IPS-15b (cell line): Measurements from ENCODE around the gene WDR54.

ENCODE experiments used
- H3K27me3 ChIP-seq: one replicate; pipeline ENCODE4 v1.6.1; 2013; ENCODE audit warnings: low read length; ENCODE audit not compliant: control insufficient read depth, insufficient read depth
- H3K36me3 ChIP-seq: one replicate; pipeline ENCODE4 v1.6.1; 2013; ENCODE audit warnings: low read length; ENCODE audit not compliant: control insufficient read depth, insufficient read depth
- H3K4me1 ChIP-seq: one replicate; pipeline ENCODE4 v1.6.1; 2013; ENCODE audit warnings: mild to moderate bottlenecking, low read length; ENCODE audit not compliant: control insufficient read depth, insufficient read depth
- H3K4me3 ChIP-seq: one replicate; pipeline ENCODE4 v1.5.1; 2013; ENCODE audit warnings: low read depth, low read length
- H3K9ac ChIP-seq: one replicate; pipeline ENCODE4 v1.6.1; 2013; ENCODE audit warnings: low read depth, mild to moderate bottlenecking, low read length
- H3K9me3 ChIP-seq: one replicate; pipeline ENCODE4 v1.6.1; 2013; ENCODE audit warnings: mild to moderate bottlenecking, low read length; ENCODE audit not compliant: control insufficient read depth, insufficient read depth

Gene WDR54

DNA sequence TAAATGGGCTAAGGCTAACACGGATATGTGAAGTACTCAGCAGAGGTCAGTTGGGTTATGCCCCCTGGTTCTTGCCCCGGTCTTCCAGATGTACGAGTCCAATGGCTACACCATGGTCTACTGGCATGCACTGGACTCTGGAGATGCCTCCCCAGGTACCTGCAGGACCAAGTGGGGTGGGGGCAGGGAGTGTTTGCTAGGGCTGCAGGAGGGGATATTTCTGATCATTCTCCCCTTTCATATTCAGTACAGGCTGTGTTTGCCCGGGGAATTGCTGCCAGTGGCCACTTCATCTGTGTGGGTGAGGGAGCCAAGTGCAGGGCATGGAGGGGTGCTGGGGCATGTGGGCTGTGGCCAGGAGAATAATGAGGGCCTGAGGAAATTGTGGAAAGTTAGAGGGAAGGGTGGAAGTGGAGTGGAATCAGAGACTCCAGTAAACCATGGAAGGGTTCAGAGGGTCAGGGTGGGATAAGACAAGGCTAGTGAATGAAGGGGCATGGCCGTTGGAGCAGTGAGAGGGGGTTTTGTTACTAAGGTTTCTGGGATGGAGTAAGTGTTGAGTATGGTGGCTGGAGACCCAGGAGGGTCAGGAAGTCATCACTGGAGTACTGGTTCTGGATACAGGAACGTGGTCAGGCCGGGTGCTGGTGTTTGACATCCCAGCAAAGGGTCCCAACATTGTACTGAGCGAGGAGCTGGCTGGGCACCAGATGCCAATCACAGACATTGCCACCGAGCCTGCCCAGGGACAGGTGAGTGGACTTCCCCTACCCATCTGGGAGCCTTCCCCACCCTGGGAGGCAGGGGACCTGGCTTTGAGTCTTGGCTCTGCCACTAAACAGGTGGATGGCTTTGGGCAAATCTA is 1.9 kb downstream of the WDR54 start:
- no peaks in the 10 kb centered on the region for H3K9me3 ChIP-seq
- no peak overlapping the region for H3K9ac ChIP-seq
- H3K4me1 ChIP-seq, result no peaks in the 10 kb centered on the region
- no peak overlapping the region for H3K4me3 ChIP-seq
- H3K27me3 ChIP-seq, result peaks cover 11% of the 10 kb centered on the region
- H3K36me3 ChIP-seq, result peaks cover 33% of the 10 kb centered on the region

- Histone ChIP-seq H3K36me3 (peaks cover 42% of the 10 kb centered on the region), H3K9ac (no peak overlapping the region), H3K4me3 (no peak overlapping the region), H3K9me3 (no peaks in the 10 kb centered on the region), H3K4me1 (no peaks in the 10 kb centered on the region), H3K27me3 (peaks cover 11% of the 10 kb centered on the region)
Observed at GRCh38 chr2:74424139-74424992, 2.8 kb downstream of the WDR54 start.

DNA sequence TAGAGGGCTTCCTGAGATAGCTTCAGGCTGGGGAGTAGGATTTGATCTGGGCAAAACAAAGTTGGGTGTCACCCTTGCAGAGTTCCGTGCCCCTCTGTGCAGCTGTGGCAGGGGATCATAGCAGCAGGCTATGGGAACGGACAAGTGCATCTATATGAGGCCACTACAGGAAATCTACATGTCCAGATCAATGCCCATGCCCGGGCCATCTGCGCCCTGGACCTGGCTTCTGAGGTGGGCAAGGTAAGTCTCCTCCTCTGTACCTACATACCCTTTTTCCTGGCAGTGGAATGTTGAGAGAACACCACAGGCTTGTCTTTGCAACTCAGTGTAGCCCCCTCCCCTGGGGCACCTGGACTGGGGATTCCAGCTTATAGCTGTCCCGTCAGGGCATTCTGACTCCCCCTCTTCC is 3.5 kb downstream of the WDR54 start:
- Histone ChIP-seq H3K36me3 (peaks cover 48% of the 10 kb centered on the region), H3K9me3 (no peaks in the 10 kb centered on the region), H3K4me3 (no peak overlapping the region), H3K9ac (no peak overlapping the region), H3K27me3 (peaks cover 11% of the 10 kb centered on the region), H3K4me1 (no peaks in the 10 kb centered on the region)

GRCh38 chr2:74425523-74425922 is 4.0 kb downstream of the WDR54 start:
- Histone ChIP-seq H3K4me1 (no peaks in the 10 kb centered on the region), H3K27me3 (peaks cover 5% of the 10 kb centered on the region), H3K9ac (no peak overlapping the region), H3K36me3 (peaks cover 53% of the 10 kb centered on the region), H3K4me3 (no peak overlapping the region), H3K9me3 (no peaks in the 10 kb centered on the region)

GRCh38 chr2:74426181-74426758 is 4.7 kb downstream of the WDR54 start:
- H3K4me3 ChIP-seq, result no peak overlapping the region
- no peak overlapping the region for H3K9ac ChIP-seq
- H3K36me3 ChIP-seq, result peaks cover 56% of the 10 kb centered on the region
- no peaks in the 10 kb centered on the region for H3K9me3 ChIP-seq
- no peaks in the 10 kb centered on the region for H3K4me1 ChIP-seq
- H3K27me3 ChIP-seq, result peaks cover 5% of the 10 kb centered on the region

DNA sequence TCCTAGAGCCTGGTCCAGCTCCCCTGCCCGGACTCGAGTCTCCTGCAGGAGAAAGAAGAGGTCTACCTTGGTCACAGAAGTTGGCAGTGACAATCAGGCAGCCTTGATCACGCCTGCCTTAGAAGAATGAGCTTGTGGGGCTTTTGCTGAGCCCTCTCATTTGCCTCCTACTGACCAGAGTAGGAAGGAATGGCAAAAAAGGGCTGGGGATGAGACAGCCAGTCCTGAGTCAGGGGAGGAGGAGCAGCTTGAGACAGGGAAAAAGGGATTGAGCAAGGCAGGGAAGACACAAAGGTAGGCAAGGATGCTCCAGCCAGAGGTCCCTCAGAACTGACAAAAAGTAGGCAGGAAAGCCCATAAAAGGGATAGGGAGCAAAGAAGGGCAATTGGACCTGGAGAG is 6.0 kb downstream of the WDR54 start:
- Histone ChIP-seq H3K27me3 (peaks cover 5% of the 10 kb centered on the region), H3K9me3 (no peaks in the 10 kb centered on the region), H3K4me3 (no peak overlapping the region), H3K36me3 (peaks cover 60% of the 10 kb centered on the region), H3K9ac (no peak overlapping the region), H3K4me1 (no peaks in the 10 kb centered on the region)

DNA sequence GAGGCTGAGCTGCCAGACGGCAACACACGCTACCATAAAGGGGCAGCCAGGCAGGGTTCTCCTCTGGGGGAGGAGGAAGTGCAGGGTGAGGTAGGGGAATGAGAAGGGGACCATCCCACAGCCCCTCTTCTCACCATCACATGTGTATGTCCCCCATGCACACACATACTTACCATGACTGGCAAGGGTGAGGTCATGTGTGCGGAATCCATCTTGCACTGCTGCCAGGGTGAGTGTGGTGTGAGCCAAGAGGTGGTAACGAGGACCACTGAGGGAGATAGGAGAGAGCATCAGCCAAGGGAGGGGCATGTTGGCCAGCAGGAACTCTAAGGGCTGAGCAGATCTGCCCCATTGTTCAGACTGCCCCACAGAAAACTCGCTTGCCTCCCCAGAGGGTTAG is 7.1 kb downstream of the WDR54 start:
- Histone ChIP-seq H3K27me3 (no peaks in the 10 kb centered on the region), H3K4me1 (no peaks in the 10 kb centered on the region), H3K36me3 (peaks cover 60% of the 10 kb centered on the region), H3K9me3 (no peaks in the 10 kb centered on the region), H3K4me3 (no peak overlapping the region), H3K9ac (no peak overlapping the region)

GRCh38 chr2:74429487-74430451 is 8.2 kb downstream of the WDR54 start:
- Histone ChIP-seq H3K4me1 (no peaks in the 10 kb centered on the region), H3K27me3 (no peaks in the 10 kb centered on the region), H3K36me3 (peaks cover 58% of the 10 kb centered on the region), H3K4me3 (no peak overlapping the region), H3K9ac (no peak overlapping the region), H3K9me3 (no peaks in the 10 kb centered on the region)

- Histone ChIP-seq H3K27me3 (no peaks in the 10 kb centered on the region), H3K9me3 (no peaks in the 10 kb centered on the region), H3K4me3 (no peak overlapping the region), H3K36me3 (peaks cover 53% of the 10 kb centered on the region), H3K4me1 (no peaks in the 10 kb centered on the region), H3K9ac (no peak overlapping the region)
Observed at GRCh38 chr2:74430502-74430901, 9.0 kb downstream of the WDR54 start.

DNA sequence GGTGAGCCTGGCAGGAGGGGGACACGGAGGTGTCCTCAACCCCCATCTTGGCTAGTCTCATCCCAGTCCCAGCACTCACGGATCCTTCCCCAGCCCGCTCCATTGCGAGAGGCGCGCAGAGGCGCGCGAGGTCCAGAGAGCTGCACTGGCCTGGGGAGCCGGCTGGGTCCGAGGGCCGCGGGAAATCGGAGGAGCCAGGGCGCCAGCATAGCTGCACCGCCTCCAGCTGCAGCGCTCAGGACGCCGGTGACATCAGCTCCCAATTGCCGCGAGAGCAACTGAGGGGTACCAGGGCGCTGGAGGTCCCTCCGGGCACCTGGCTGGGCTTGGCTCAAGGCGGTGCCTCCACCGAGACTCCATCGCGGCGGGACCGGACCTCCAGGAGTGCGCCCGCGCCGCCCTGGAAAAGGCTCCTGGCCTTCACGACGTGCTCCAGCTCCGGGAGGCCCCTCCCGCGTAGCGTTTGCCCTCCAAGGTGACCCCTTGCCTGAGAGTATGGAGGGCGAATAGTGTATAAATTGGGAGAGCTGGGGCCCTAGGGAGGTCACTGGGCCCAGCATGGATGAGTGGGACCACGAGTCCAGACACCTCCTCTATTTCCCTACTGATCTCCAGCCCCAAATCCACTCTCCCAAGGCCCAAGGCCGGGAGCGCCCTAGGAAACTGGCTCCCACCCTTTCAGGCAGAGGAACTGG is 14.7 kb downstream of the WDR54 start:
- peak overlapping the region; percentile 32 for H3K4me3 ChIP-seq

More for the DNA sequence above, 14.7 kb downstream of the WDR54 start:
- Histone ChIP-seq H3K27me3 (no peaks in the 10 kb centered on the region), H3K9me3 (no peaks in the 10 kb centered on the region), H3K36me3 (peaks cover 8% of the 10 kb centered on the region), H3K9ac (peak overlapping the region; percentile 37), H3K4me1 (peaks cover 17% of the 10 kb centered on the region)
